Upper lobe of left lung (tissue), 6 donors: ENCODE data around the gene SELENOM. TPM values are rescaled to one million over a fixed set of nuclear protein-coding genes. Genes with fewer than 3 reads are reported as not detected.

Source experiments
- ATAC-seq, 2 donors: fragments of 200-7000 bp; cut with Tn5 transposase; one replicate each; pipeline ENCODE4 v1.9.1; 2022; ENCODE audit warnings: mild to moderate bottlenecking in 2 of 2, moderate library complexity in 2 of 2; ENCODE audit not compliant: low FRiP score in 2 of 2
- DNase-seq, 2 donors: peaks; one replicate each; pipeline ENCODE4 v3.0.0-alpha.2; 2019 to 2020
- H3K27ac ChIP-seq, 4 donors: fragments of 200-600 bp; sonication (generic); one replicate each; pipeline ENCODE4 v1.5.1; 2016 to 2019
- H3K27me3 ChIP-seq, 4 donors: fragments of 200-600 bp; sonication (generic); one replicate each; pipeline ENCODE4 v1.5.1; 2017 to 2019
- H3K36me3 ChIP-seq, 4 donors: fragments of 200-600 bp; sonication (generic); one replicate each; pipeline ENCODE4 v1.5.1; 2016 to 2019
- H3K4me1 ChIP-seq, 4 donors: fragments of 200-600 bp; sonication (generic); one replicate each; pipeline ENCODE4 v1.5.1; 2018 to 2019
- H3K4me3 ChIP-seq, 4 donors: fragments of 200-600 bp; sonication (generic); one replicate each; pipeline ENCODE4 v1.5.1; 2017 to 2019; ENCODE audit warnings: mild to moderate bottlenecking in 2 of 4, moderate library complexity in 1 of 4
- H3K9me3 ChIP-seq, 4 donors: fragments of 200-600 bp; sonication (generic); one replicate each; pipeline ENCODE4 v1.5.1; 2018 to 2019
- EP300 ChIP-seq, 4 donors: sonication (generic); formaldehyde crosslinking; IDR thresholded peaks; one replicate each; pipeline ENCODE4 v1.5.1; 2017; ENCODE audit warnings: antibody characterized with exemption in 4 of 4, control low read depth in 2 of 4
- POLR2A ChIP-seq, 4 donors: fragments of 450-650 bp; IDR thresholded peaks; one replicate each; pipeline ENCODE4 v1.5.1; 2016 to 2017; ENCODE audit warnings: antibody characterized with exemption in 4 of 4, mild to moderate bottlenecking in 2 of 4
- POLR2AphosphoS5 ChIP-seq, 2 donors: sonication (generic); formaldehyde crosslinking; IDR thresholded peaks; one replicate each; pipeline ENCODE4 v1.5.1; 2017; ENCODE audit warnings: antibody characterized with exemption in 2 of 2
- WGBS, 2 donors: methylation state at CpG; one replicate each; pipeline ENCODE4 v1.1.5; 2017 to 2018; 5-methylcytosine and 5-hydroxymethylcytosine counted together
- total RNA-seq, 6 donors: library from RNA; depleted of rRNA in 4 of 6; stranded (reverse); fragments of >200 nt in 4 of 6; gene quantifications; one replicate each; pipeline versions ENCODE4 v1.1.0 to v1.2.1, GENCODE V29; 2016 to 2021
- TF ChIP-seq, protein P1 (sequence below), 6 experiments: fragments of 450-650 bp in 4 of 6; fragments of 200-600 bp in 2 of 6; sonication (generic) in 2 of 6; IDR thresholded peaks; one replicate each; pipeline ENCODE4 v1.5.1; 2016 to 2019; ENCODE audit warnings: antibody characterized with exemption in 6 of 6
- donor health status: DM: no; HTN: no; CAD: no; lungs with moderate emphysema.
- donor health status: DM: no; HTN: yes; CAD: no; lungs with severe emphysema.

The SELENOM gene
- total RNA-seq, 6 donors from 2014 or later: 51.3 to 154 (median 99.7) TPM

DNA sequence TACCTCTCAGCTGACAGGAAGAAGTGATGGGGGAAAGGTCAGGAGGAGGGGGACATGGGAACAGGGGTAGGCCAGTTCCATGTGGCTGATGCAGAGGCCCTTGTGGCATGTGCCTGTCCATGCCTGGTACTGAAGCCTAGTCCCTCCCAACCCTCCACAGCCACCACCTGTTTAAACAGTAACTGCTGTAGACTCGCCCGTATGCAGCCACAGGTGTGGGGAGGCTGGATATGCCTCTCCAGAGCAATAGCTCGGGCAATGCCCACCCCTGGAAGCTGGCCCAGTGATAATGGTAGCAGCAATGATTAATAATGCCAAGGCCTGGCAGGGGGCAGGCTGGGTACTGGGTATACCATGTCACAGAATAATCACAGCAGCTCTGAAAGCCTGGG is 24.0 kb downstream of the SELENOM start:
- H3K4me1 ChIP-seq: peaks cover 45 to 68% (median 50%) of the 10 kb centered on the region in 4 donors
- ATAC-seq (no peak), DNase-seq (no peak)
- H3K27me3 ChIP-seq: no peaks in the 10 kb centered on the region
- peaks cover 0 to 12% (median 5%) of the 10 kb centered on the region in 4 donors for H3K36me3 ChIP-seq
- no peak for TF ChIP-seq POLR2A (IDR thresholded peaks at IDR 0.05)
- no peak for TF ChIP-seq POLR2AphosphoS5 (IDR thresholded peaks at IDR 0.05)
- TF ChIP-seq, protein P1, sequence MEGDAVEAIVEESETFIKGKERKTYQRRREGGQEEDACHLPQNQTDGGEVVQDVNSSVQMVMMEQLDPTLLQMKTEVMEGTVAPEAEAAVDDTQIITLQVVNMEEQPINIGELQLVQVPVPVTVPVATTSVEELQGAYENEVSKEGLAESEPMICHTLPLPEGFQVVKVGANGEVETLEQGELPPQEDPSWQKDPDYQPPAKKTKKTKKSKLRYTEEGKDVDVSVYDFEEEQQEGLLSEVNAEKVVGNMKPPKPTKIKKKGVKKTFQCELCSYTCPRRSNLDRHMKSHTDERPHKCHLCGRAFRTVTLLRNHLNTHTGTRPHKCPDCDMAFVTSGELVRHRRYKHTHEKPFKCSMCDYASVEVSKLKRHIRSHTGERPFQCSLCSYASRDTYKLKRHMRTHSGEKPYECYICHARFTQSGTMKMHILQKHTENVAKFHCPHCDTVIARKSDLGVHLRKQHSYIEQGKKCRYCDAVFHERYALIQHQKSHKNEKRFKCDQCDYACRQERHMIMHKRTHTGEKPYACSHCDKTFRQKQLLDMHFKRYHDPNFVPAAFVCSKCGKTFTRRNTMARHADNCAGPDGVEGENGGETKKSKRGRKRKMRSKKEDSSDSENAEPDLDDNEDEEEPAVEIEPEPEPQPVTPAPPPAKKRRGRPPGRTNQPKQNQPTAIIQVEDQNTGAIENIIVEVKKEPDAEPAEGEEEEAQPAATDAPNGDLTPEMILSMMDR (IDR thresholded peaks at IDR 0.05): no peak
- no peak for TF ChIP-seq EP300 (IDR thresholded peaks at IDR 0.05)
- no peaks in the 10 kb centered on the region for H3K9me3 ChIP-seq
- H3K27ac ChIP-seq: peak overlapping the region; percentile 89 to 96 (median 91)
- 79% methylated on average over 3 of the region's 3 CpGs; no CpG with 5 or more reads in 1 of the 2 donors for WGBS, 2 donors
- H3K4me3 ChIP-seq: peak overlapping the region in 3 of 4 donors; percentile 52 to 93 (median 90)

DNA sequence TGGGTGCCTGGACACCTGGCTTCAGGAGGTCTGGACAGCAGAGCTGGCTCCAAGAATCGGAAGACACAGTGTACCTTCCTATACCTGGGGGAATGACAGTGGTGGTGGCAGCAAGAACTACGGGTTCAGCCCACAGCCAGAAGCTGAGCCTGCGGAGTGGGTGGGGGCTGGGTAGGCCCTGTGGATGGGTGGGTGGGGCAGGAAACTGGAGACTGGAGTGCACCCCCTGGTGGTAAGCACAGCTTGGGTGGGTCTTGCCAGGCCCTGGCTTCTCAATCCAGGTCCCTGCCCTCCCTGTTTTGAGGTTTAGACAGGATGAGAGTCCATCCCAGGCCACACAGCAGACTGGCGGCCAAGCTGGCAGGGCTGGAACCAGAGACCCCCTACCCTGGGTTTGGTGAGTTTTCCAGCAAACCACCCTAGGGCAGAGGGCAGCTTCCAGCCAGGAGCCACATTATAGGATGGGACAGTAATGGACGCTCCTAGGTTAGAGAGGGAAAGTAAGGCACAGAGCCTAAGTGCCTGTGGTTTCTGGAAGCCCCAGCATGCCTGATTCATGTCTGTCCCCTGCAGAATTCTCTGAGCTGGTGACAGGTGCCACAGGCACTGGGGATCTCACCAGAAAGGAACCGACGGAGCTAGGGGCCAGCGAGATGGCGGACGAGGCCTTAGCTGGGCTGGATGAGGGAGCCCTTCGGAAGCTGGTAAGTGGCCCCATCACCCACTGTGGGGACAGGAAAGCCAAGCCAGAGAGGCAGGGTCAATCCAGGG is 24.6 kb downstream of the SELENOM start:
- 74 to 83% methylated on average over 7 to 11 of the region's 11 CpGs for WGBS, 2 donors
- H3K27me3 ChIP-seq: no peaks in the 10 kb centered on the region
- peak overlapping the region; percentile 79 to 96 (median 90) for H3K27ac ChIP-seq
- DNase-seq: peak in 1 of 2 donors; percentile 58
- peak in 1 of 2 donors; percentile 24 for ATAC-seq
- peaks cover 45 to 70% (median 50%) of the 10 kb centered on the region in 4 donors for H3K4me1 ChIP-seq
- TF ChIP-seq POLR2AphosphoS5 (IDR thresholded peaks at IDR 0.05): peak in 1 of 2 donors; percentile 48
- TF ChIP-seq, protein P1 (IDR thresholded peaks at IDR 0.05): peak; percentile 27 to 72 (median 61)
- TF ChIP-seq POLR2A (IDR thresholded peaks at IDR 0.05): no peak
- no peak for TF ChIP-seq EP300 (IDR thresholded peaks at IDR 0.05)
- H3K9me3 ChIP-seq: no peaks in the 10 kb centered on the region
- peak overlapping the region; percentile 38 to 93 (median 71) for H3K4me3 ChIP-seq
- peaks cover 0 to 6% (median 1%) of the 10 kb centered on the region in 4 donors for H3K36me3 ChIP-seq

DNA sequence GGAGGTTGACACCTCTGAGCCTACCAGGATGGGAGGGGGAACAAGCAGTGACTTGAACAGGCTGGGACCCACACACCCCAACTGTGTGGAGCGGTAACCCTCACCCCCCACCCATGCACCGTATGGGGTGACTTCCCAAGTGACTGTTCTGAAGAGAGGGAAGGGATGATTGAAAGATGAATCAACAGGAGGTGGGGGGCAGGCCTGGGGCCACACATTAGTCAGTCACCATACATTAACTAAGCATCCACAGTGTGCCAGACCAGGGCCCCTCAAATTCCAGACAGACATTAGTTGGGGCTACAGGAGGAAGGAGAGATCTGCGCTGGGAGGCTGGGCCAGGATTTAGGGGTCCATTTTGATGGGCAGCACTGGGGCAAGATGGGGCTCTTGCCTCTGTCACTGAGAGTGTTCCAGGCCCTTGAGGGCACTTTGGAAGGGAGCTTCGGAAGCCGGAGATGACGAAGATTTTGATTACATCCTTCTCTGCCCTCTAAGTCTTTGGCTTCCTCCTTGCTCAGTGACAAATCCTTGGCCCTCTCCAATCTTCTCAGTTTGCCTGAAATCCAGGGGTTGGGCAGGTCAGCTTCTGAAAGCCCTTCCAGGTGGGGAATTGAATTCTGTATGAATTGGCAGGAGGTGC is 25.3 kb downstream of the SELENOM start:
- Histone ChIP-seq H3K36me3 (no peaks in the 10 kb centered on the region), H3K27me3 (no peaks in the 10 kb centered on the region), H3K9me3 (no peaks in the 10 kb centered on the region), H3K27ac (peak overlapping the region; percentile 79 to 96 (median 90)), H3K4me3 (peak overlapping the region; percentile 38 to 93 (median 71)), H3K4me1 (peaks cover 45 to 70% (median 50%) of the 10 kb centered on the region in 4 donors)
- DNase-seq: no peak
- no peak for ATAC-seq
- WGBS, 2 donors: 19 to 42% methylated on average over 6 of the region's 6 CpGs
- TF ChIP-seq POLR2A (IDR thresholded peaks at IDR 0.05): no peak
- TF ChIP-seq EP300 (IDR thresholded peaks at IDR 0.05): no peak
- TF ChIP-seq, protein P1 (IDR thresholded peaks at IDR 0.05): no peak
- TF ChIP-seq POLR2AphosphoS5 (IDR thresholded peaks at IDR 0.05): no peak

DNA sequence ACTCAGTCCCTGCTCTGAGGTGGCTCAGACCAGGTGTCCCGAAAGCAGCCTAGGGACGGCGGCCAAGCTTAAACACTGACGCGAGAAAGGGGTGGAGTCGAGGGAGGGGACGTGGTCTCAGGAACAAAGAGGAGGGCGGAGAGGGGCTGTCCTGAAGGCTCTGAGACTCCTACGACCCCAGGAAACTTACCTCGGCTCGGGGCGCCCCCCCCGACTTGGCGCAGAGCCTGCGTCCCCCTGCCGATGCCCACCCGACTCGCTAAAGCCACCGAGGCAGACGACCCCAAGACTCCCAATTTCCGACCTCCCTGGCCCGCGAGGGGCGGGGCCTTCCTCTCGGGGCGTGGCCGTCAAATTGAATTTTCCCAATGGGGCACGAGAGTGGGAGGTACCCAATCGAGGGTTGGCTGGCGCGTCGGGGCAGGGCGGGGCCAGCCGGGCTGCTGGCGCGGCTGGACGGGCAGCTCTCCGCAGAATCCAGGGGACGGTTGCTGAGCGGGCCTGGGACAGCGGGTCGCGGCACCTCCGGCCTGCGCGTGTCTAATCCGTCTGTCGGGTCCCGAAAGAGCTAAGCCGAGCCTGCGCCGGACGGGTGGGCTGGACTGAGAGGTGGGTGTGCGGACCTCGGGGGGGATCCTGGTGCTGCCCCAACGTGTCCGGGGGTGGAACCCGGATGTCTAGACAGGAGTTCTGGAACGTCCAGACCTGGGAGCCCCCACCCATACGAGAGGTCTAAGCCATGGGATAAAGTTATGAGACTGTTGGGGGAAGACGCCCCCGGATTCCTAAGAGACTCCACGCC is 26.3 kb downstream of the SELENOM start, which contains the start of gene SMTN:
Gene SMTN (plus strand): TSS at position 471 of the 802 bp plus-strand sequence. CDS start 1,941 bp downstream, outside the sequence.
- H3K27ac ChIP-seq: peak within 1 kb of the TSS; percentile 79 to 96 (median 90)
- ATAC-seq (peak; percentile 88 to 91), DNase-seq (peak; percentile 92 to 98)
- peak within 1 kb of the TSS; percentile 39 to 93 (median 71) for H3K4me3 ChIP-seq
- no peaks in the 10 kb centered on the region for H3K27me3 ChIP-seq
- H3K36me3 ChIP-seq: no peaks in the 10 kb centered on the region
- no peaks in the 10 kb centered on the region for H3K9me3 ChIP-seq
- TF ChIP-seq POLR2A (IDR thresholded peaks at IDR 0.05) (peak in 3 of 4 donors; percentile 84 to 96 (median 96)), POLR2AphosphoS5 (IDR thresholded peaks at IDR 0.05) (peak; percentile 92 to 97), EP300 (IDR thresholded peaks at IDR 0.05) (peak in 1 of 4 donors; percentile 2)
- TF ChIP-seq, protein P1 (IDR thresholded peaks at IDR 0.05): peak in 2 of 6 experiments; percentile 14 to 24
- 0 to 1% methylated on average over 6 to 23 of the region's 63 CpGs for WGBS, 2 donors
- H3K4me1 ChIP-seq: peaks cover 42 to 63% (median 45%) of the 10 kb centered on the region in 4 donors
